Hindlimb muscle (tissue), 1 donor: ENCODE measurements around the gene RBM20. TPM values are rescaled to one million over a fixed set of nuclear protein-coding genes. Genes with fewer than 3 reads are reported as not detected.
A peak's percentile ranks its signal among the peaks of the same experiment; 100 is the strongest.

Experiments used
- DNase-seq: peaks from one replicate; pipeline ENCODE4 v3.0.0-alpha.2; 2013
- polyA plus RNA-seq: library from polyadenylated mRNA; unstranded; fragments of 120-200 nt; gene quantifications from one replicate; pipeline ENCODE4 v1.2.1, GENCODE V29; 2013; ENCODE audit not compliant: insufficient read length

The RBM20 gene
- polyA plus RNA-seq, 1 donor, result 14.0 TPM

GRCh38 chr10:110742801-110743200 lies 98.7 kb downstream of the RBM20 start:
- DNase-seq, result no peak

DNA sequence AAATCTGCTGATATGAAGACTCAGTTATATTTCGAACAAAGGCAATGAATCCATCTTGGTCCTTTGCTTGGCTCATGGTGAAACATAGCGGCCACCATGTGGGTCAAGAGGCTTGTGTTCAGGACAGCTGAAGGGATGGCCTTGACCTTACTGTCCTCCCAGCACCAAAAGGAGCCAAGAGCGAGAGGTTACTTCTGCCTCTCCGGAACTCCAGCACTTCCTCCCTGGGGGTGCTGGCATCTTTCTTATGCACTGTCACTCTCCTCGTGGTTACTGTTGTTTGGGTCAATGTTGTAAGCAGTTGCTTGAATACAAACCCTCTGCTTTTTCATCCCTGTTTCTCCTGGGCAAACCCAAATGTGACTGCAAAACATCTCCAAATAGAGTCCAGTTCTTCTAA lies 100.6 kb downstream of the RBM20 start:
- no peak for DNase-seq

DNA sequence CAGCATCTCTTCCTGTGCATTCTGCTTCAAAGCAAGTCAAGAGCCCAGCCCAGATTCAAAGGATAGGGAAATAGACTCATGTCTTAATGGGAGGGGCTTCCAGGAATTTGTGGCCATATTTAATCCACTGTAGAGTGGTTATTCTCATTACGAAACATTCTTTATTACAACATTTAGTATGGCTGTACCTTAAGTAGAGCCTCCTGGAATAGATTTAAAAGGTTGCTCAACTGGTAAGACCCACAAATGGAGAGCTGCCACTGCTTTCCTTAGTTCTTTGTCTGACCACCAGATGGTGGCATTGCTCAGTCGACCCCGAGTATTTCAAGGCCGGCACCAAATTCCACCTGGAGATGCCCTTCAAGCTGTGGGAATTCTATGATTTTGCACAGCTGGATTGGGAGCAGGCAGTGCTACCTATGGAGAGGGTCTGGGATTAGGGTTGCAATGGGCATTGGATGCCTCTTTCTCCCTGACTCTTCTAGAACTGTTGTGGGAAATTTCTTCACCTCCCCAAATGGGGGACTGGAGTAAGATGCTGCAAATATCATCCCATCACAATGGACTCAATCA lies 102.2 kb downstream of the RBM20 start:
- peak; percentile 53 for DNase-seq

- DNase-seq, result no peak
Measured at GRCh38 chr10:110746969-110747608, 103.0 kb downstream of the RBM20 start.

DNA sequence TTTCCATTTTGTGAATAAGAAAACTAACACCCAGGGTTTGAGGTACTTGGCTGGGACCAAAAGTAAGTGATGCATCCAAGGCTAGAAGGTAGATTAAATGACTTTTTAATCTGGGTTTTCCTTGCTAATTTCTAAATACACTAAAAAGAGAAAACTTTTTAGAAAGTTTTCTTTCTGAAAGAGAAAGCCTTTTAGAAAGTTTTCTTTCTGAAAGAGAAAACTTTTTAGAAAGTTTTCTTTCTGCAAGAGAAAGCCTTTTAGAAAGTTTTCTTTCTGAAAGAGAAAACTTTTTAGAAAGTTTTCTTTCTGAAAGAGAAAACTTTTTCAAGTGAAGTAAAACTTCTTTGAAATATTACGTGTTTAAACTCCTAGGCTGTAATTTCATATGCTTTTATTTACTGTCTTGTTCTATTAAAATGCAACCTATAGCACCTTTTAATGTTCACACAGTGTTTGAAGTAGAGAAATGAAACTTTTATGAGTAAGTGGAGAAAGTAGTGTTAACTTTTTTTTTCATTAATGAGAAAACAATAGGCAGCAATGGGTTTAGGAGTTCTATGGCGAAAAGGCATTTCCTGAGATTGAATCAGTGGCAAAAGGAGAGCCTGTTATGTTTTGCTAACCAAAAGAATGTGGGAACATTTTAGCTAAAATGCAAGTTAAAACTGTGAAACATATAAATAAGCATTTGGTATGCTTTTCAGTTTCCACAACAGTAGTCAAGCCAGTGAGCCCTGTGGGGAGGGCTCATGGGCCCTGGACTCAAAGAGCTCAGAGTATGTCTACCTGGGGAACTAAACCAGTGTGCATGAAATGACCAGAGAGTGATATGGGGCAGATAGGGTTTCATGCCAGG lies 103.7 kb downstream of the RBM20 start:
- no peak for DNase-seq

- no peak for DNase-seq
Measured at GRCh38 chr10:110748970-110749369, 104.8 kb downstream of the RBM20 start.

DNA sequence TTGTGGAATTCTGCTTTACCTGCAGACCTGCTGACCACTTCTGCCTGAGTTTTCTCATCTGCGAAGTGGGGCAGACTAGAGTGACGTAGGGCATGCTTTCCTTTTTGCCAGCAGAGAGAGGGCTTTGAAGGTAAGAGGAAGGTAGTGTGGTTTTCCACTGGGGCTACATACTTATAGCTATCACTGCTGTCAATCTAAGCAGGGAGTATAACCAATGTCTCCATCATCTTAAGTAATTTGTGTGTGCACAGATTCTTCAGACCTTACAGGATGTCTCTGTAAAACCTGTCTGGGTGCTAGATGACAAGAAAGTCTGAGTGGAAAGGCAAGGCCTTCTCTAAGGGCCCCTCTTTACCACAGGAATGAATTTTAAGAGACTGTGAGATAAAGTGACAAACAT lies 106.8 kb downstream of the RBM20 start:
- DNase-seq, result no peak

DNA sequence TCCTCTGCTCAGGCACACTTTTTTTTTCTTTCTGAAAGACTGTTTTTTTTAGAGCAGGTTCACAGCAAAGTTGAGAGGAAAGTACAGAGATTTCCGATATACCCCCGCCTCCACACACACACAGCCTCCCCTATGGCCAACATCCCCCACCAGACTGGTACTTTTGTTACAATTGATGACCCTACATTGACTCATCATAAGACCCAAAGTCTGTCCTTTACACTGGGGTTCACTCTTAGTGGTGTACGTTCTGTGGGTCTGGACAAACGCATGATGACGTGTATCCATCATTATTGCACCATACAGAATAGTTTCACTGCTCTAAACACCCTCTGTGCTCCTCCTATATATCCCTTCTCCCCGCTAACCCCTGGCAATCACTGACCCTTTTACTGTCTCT lies 107.7 kb downstream of the RBM20 start:
- no peak for DNase-seq

GRCh38 chr10:110753462-110753861 lies 109.3 kb downstream of the RBM20 start:
- DNase-seq, result no peak

GRCh38 chr10:110754375-110755105 lies 110.4 kb downstream of the RBM20 start:
- no peak for DNase-seq

GRCh38 chr10:110755781-110756180 lies 111.6 kb downstream of the RBM20 start:
- no peak for DNase-seq

- no peak for DNase-seq
Measured at GRCh38 chr10:110756876-110757275, 112.7 kb downstream of the RBM20 start.

DNA sequence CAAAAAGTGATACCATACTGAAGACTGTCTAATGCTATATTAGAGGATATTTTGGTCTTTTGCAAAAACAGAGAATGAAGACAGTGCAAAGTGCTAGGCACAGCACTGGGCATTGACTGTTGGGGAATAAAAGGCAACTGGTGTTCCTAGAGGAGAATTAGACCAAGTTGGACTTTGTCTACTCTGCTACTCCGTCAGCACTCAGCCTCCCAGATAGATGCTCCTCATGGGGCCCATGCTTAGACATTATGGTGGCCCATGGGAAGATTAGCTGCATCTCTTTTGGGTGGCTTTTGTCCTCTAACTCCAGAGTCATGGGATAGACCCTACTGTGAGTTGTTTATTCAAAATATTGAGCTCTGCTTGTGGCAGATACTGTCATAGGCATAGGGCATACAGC lies 113.5 kb downstream of the RBM20 start:
- DNase-seq, result no peak

- no peak for DNase-seq
Measured at GRCh38 chr10:110758128-110758765, 114.1 kb downstream of the RBM20 start.

DNA sequence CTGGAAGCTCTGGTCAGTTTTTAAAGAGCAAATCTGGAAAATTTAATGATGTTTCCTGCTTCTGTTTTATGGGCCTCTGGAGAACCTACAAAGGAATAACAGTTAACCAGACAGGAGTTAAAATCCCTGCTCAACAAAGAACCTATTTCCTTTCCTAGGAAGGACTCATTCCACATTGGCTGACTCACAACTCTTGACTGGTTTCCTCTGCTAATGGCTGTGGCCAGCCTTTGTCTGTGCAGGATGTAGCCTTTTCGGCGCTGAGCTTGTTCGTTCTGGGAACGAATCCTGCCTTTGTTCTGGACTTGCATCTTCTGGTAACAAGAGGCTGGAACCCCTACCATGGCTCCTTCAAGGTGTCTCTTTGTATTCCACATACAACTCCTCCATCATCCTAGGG lies 114.8 kb downstream of the RBM20 start:
- no peak for DNase-seq

- DNase-seq, result no peak
Measured at GRCh38 chr10:110759523-110759922, 115.4 kb downstream of the RBM20 start.

GRCh38 chr10:110762109-110762848 lies 118.1 kb downstream of the RBM20 start:
- DNase-seq, result no peak

GRCh38 chr10:110762849-110763211 lies 118.7 kb downstream of the RBM20 start:
- DNase-seq, result no peak

DNA sequence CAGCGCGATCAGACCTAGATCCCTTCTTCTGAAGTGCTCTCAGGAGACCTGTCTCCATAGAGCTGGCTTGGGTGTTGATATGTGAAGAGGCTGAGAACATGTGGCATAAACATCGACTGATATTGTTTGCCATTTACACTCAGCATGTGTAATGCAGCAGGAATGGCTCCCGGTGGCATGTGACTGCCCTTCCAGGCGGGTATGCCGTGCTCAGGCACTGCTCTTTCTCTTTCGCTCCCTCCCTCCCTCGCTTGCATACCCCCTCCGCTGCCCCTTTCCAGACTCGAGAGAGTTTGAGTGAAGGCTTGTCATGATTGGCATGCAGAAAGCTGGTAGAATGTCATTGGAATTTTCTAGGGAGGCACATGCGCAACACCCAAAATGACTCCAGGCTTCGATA lies 120.2 kb downstream of the RBM20 start:
- no peak for DNase-seq

DNA sequence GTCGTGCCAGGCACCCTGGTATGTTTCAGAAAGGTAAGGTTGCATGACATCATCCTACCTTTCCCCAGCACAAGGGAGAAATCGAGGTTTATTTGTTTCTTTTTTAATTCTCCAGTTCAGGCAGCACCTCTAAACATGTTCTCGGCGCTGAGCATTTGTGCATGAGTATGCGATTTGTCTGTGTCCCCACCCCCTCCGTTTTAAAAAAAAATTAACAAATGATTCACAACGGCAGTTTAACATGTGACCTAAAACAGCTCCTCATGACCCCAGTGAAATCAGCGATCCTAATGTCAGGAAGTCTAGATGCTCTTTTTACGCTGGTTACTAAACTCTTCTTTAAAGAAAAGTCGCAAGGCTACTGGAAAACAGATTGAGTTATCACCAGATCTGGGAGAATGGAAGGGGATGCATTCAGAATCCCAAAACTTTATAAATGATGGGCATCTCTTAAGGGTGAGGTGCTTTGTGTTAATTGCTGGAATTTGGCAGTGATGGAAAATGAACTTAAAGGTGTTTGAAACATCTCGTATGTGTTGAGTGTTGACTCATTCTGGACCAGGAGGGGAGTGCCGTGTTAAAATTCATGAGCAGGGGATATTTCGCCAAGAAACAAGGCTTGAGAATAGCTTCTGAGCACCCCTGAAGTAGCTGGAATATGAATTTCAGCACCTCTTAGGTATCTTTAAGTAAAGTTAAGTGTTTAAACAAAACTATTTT lies 120.8 kb downstream of the RBM20 start:
- DNase-seq, result no peak
